ENCODE data around the gene PTPRK. TPM values are rescaled to one million over a fixed set of nuclear protein-coding genes. Genes with fewer than 3 reads are reported as not detected.
"Not testable (repeated sequence)": the region's sequence is repeated elsewhere in the genome, so short reads cannot be mapped to it uniquely, and the experiment has no call there.

The PTPRK gene
- total RNA-seq, 1 experiment from 2014 or later, result 31.9 TPM

GRCh38 chr6:127996925-127997324 is 523.5 kb downstream of the PTPRK start:
- no peak for DNase-seq (ENCODE audit: low read depth in 1 of 2, low spot score in 2 of 2)
- Histone ChIP-seq H3K27me3 (replicated peaks) (0 out of 2 replicates have a peak, but pooled peaks cover 4% of the 10 kb centered on the region), H3K27ac (no peak overlapping the region), H3K4me1 (replicated peaks) (no peaks in the 10 kb centered on the region), H3K9me3 (replicated peaks) (no peaks in the 10 kb centered on the region), H3K36me3 (no peaks in the 10 kb centered on the region), H3K4me3 (no peak overlapping the region)

GRCh38 chr6:127992144-127992543 is 528.3 kb downstream of the PTPRK start:
- Histone ChIP-seq H3K27me3 (replicated peaks) (no peaks in the 10 kb centered on the region), H3K4me3 (no peak overlapping the region), H3K4me1 (replicated peaks) (no peaks in the 10 kb centered on the region), H3K36me3 (no peaks in the 10 kb centered on the region), H3K27ac (no peak overlapping the region), H3K9me3 (replicated peaks) (no peaks in the 10 kb centered on the region)
- no peak for DNase-seq (ENCODE audit: low read depth in 1 of 2, low spot score in 2 of 2)

DNA sequence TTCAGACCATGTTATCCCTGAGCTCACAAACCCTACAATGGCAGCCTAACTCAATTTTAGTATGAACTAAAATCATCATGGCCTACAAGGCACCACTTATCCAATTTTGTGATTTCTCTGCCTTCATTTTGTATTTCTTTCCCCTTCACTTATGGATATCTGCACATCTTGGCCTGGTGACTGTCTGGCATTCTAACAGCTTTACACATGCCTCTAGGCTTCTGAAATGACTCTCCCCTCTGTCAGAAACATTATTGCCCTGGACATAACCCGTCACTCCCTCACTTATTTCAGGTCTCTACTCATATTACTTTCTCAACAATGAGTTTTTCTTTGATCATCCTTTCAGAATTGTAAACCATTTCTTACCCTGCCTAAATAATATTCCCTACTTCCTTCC is 530.3 kb downstream of the PTPRK start:
- Histone ChIP-seq H3K9me3 (replicated peaks) (no peaks in the 10 kb centered on the region), H3K4me1 (replicated peaks) (no peaks in the 10 kb centered on the region), H3K27me3 (replicated peaks) (no peaks in the 10 kb centered on the region), H3K36me3 (no peaks in the 10 kb centered on the region), H3K27ac (no peak overlapping the region), H3K4me3 (no peak overlapping the region)
- DNase-seq (ENCODE audit: low read depth in 1 of 2, low spot score in 2 of 2), result no peak

- no peak overlapping the region for H3K27ac ChIP-seq
- H3K9me3 ChIP-seq (replicated peaks), result no peaks in the 10 kb centered on the region
- peaks cover 7% of the 10 kb centered on the region; the same call in 1 of the 2 replicates for H3K36me3 ChIP-seq
- no peaks in the 10 kb centered on the region for H3K4me1 ChIP-seq (replicated peaks)
- DNase-seq (ENCODE audit: low read depth in 1 of 2, low spot score in 2 of 2), result no peak
- H3K27me3 ChIP-seq (replicated peaks), result no peaks in the 10 kb centered on the region
- no peak overlapping the region for H3K4me3 ChIP-seq
Observed at GRCh38 chr6:127980996-127981395, 539.4 kb downstream of the PTPRK start.

GRCh38 chr6:127978185-127978584 is 542.2 kb downstream of the PTPRK start:
- H3K9me3 ChIP-seq (replicated peaks); DNase-seq (ENCODE audit: low read depth in 1 of 2, low spot score in 2 of 2); H3K27me3 ChIP-seq (replicated peaks); H3K36me3 ChIP-seq; H3K27ac ChIP-seq; H3K4me1 ChIP-seq (replicated peaks); H3K4me3 ChIP-seq: not testable (repeated sequence)

DNA sequence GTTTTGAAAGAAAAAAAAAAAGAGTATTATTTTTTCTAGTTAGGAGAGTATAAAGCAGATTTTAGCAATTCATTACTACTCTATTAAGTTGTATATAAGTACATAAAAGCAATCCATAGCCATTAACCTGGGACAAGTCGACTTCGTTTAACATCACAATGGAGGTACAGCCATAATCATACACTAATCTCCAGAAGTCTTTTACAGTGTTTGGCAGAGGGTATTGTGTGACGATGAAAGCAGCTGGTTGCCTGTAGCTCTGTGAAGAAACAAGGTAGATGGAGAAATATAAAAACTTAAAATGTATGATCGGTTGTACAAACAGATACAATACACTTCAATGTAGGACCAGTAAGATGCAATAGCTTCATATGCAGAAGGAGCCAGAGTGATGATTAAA is 543.6 kb downstream of the PTPRK start:
- Histone ChIP-seq H3K36me3 (peaks cover 12% of the 10 kb centered on the region; the same call in 1 of the 2 replicates), H3K27ac (no peak overlapping the region), H3K9me3 (replicated peaks) (no peaks in the 10 kb centered on the region), H3K4me3 (no peak overlapping the region), H3K4me1 (replicated peaks) (peaks cover 11% of the 10 kb centered on the region), H3K27me3 (replicated peaks) (no peaks in the 10 kb centered on the region)
- no peak for DNase-seq (ENCODE audit: low read depth in 1 of 2, low spot score in 2 of 2)

GRCh38 chr6:127976111-127976510 is 544.3 kb downstream of the PTPRK start:
- Histone ChIP-seq H3K36me3 (peaks cover 12% of the 10 kb centered on the region; the same call in 1 of the 2 replicates), H3K4me3 (no peak overlapping the region)
- no peak for DNase-seq (ENCODE audit: low read depth in 1 of 2, low spot score in 2 of 2)

GRCh38 chr6:127972815-127973214 is 547.6 kb downstream of the PTPRK start:
- Histone ChIP-seq H3K36me3 (peaks cover 12% of the 10 kb centered on the region; the same call in 1 of the 2 replicates), H3K4me3 (no peak overlapping the region), H3K9me3 (replicated peaks) (no peaks in the 10 kb centered on the region), H3K27ac (peak overlapping the region; percentile 84), H3K4me1 (replicated peaks) (peaks cover 18% of the 10 kb centered on the region), H3K27me3 (replicated peaks) (no peaks in the 10 kb centered on the region)
- DNase-seq (ENCODE audit: low read depth in 1 of 2, low spot score in 2 of 2), result no peak

More at GRCh38 chr6:127976111-127976510, 544.3 kb downstream of the PTPRK start:
- peaks cover 18% of the 10 kb centered on the region for H3K4me1 ChIP-seq (replicated peaks)
- H3K9me3 ChIP-seq (replicated peaks), result no peaks in the 10 kb centered on the region
- H3K27me3 ChIP-seq (replicated peaks), result no peaks in the 10 kb centered on the region
- H3K27ac ChIP-seq, result no peak overlapping the region

DNA sequence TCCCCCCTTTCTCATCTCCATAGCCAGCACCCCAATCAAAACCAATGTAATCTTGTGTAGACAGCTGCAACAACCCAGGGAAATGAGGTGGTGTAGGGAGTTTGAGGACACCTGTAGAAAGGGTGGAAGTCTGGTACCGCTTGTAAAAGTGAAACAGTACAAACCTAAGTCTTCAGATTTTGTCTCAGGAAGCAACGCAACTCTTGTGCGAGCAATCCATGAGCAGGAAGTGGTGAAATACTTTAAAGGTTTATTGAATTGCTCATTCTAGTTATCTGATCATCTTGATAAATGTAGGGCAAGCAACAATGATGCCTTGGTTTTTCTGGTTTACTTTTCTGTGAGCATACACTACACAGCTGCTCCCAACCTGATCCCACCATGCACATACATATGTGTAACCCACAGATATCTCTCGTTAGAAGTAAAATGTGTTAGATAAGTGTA is 548.4 kb downstream of the PTPRK start:
- Histone ChIP-seq H3K27me3 (replicated peaks) (no peaks in the 10 kb centered on the region), H3K27ac (peak overlapping the region; percentile 84), H3K4me1 (replicated peaks) (peaks cover 18% of the 10 kb centered on the region), H3K4me3 (no peak overlapping the region), H3K36me3 (peaks cover 6% of the 10 kb centered on the region; the same call in 1 of the 2 replicates), H3K9me3 (replicated peaks) (no peaks in the 10 kb centered on the region)
- peak; percentile 44 to 66 for DNase-seq (ENCODE audit: low read depth in 1 of 2, low spot score in 2 of 2)

GRCh38 chr6:127971386-127971785 is 549.0 kb downstream of the PTPRK start:
- DNase-seq (ENCODE audit: low read depth in 1 of 2, low spot score in 2 of 2), result peak in 1 of 2 experiments; percentile 3
- Histone ChIP-seq H3K9me3 (replicated peaks) (no peaks in the 10 kb centered on the region), H3K4me3 (no peak overlapping the region), H3K27ac (peak overlapping the region; percentile 84), H3K27me3 (replicated peaks) (no peaks in the 10 kb centered on the region), H3K36me3 (peaks cover 5% of the 10 kb centered on the region; the same call in 1 of the 2 replicates), H3K4me1 (replicated peaks) (peaks cover 18% of the 10 kb centered on the region)

- peaks cover 5% of the 10 kb centered on the region; the same call in 1 of the 2 replicates for H3K36me3 ChIP-seq
- no peaks in the 10 kb centered on the region for H3K27me3 ChIP-seq (replicated peaks)
- no peaks in the 10 kb centered on the region for H3K9me3 ChIP-seq (replicated peaks)
- H3K27ac ChIP-seq, result no peak overlapping the region
- H3K4me1 ChIP-seq (replicated peaks), result peaks cover 18% of the 10 kb centered on the region
- H3K4me3 ChIP-seq, result no peak overlapping the region
- no peak for DNase-seq (ENCODE audit: low read depth in 1 of 2, low spot score in 2 of 2)
Observed at GRCh38 chr6:127969701-127970100, 550.7 kb downstream of the PTPRK start.

GRCh38 chr6:127968394-127968793 is 552.0 kb downstream of the PTPRK start:
- Histone ChIP-seq H3K4me1 (replicated peaks) (peaks cover 18% of the 10 kb centered on the region), H3K27me3 (replicated peaks) (no peaks in the 10 kb centered on the region), H3K27ac (no peak overlapping the region), H3K36me3 (peaks cover 5% of the 10 kb centered on the region; the same call in 1 of the 2 replicates), H3K4me3 (no peak overlapping the region), H3K9me3 (replicated peaks) (no peaks in the 10 kb centered on the region)
- no peak for DNase-seq (ENCODE audit: low read depth in 1 of 2, low spot score in 2 of 2)

GRCh38 chr6:127967708-127968107 is 552.7 kb downstream of the PTPRK start:
- no peak overlapping the region for H3K4me3 ChIP-seq
- H3K36me3 ChIP-seq, result peaks cover under 1% of the 10 kb centered on the region; the same call in 1 of the 2 replicates
- H3K27me3 ChIP-seq (replicated peaks), result no peaks in the 10 kb centered on the region
- no peaks in the 10 kb centered on the region for H3K9me3 ChIP-seq (replicated peaks)
- peaks cover 16% of the 10 kb centered on the region for H3K4me1 ChIP-seq (replicated peaks)
- no peak overlapping the region for H3K27ac ChIP-seq
- no peak for DNase-seq (ENCODE audit: low read depth in 1 of 2, low spot score in 2 of 2)

DNA sequence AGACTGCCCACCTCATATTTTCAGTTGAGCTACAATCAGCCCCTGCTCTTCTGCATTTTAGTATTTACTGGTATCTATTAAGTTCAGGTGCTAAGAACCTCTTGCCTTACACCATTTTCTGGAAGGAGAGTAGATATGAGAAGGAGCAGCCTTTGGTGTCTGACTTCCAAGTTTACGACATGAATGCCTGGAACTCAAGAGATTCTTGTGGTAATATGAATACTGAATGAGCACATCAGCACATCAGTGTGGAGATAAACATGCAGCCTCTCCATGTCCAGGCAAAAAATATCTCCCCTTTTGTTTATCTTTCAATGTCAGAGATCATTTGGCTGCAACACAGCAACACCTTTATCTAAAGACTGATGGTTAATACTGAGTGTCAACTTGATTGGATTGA is 553.8 kb downstream of the PTPRK start:
- no peak overlapping the region for H3K27ac ChIP-seq
- H3K4me3 ChIP-seq, result no peak overlapping the region
- DNase-seq (ENCODE audit: low read depth in 1 of 2, low spot score in 2 of 2), result no peak
- H3K36me3 ChIP-seq, result no peaks in the 10 kb centered on the region
- peaks cover 5% of the 10 kb centered on the region for H3K4me1 ChIP-seq (replicated peaks)
- no peaks in the 10 kb centered on the region for H3K27me3 ChIP-seq (replicated peaks)
- H3K9me3 ChIP-seq (replicated peaks), result no peaks in the 10 kb centered on the region

DNA sequence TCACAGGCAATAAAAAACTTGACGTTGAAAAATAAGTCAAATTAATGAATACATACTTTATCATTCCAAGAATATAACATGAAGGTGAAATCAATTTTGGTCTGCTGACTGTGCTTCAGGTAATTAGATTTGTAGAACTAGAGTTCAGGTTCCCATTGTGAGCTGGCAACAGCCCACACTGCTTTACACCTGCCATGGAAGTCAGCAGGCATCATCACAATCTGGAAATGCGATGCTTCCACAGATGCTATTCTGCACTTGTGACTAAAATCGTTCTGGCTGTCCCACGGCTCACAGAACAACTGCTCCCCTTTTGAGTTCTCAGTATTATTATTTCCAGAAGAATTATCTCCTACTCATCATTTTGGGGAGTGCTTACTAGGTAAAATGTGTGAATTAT is 556.9 kb downstream of the PTPRK start:
- no peak overlapping the region for H3K4me3 ChIP-seq
- H3K27me3 ChIP-seq (replicated peaks), result no peaks in the 10 kb centered on the region
- no peak overlapping the region for H3K27ac ChIP-seq
- DNase-seq (ENCODE audit: low read depth in 1 of 2, low spot score in 2 of 2), result no peak
- H3K9me3 ChIP-seq (replicated peaks), result no peaks in the 10 kb centered on the region
- H3K4me1 ChIP-seq (replicated peaks), result no peaks in the 10 kb centered on the region
- H3K36me3 ChIP-seq, result no peaks in the 10 kb centered on the region

All from SJSA1 (cell line).